GM18873 (cell line): ENCODE results near the gene ZBTB42.

Experiments used
- ATAC-seq: cut with Tn5 transposase; IDR thresholded peaks from one replicate; pipeline ENCODE4 v1.9.1; 2021; ENCODE audit warnings: mild to moderate bottlenecking, moderate library complexity, moderate number of reproducible peaks; ENCODE audit not compliant: unreplicated experiment, low FRiP score

The ZBTB42 gene

GRCh38 chr14:104781271-104782077 lies 19.4 kb upstream of the ZBTB42 start:
- ATAC-seq: no peak

DNA sequence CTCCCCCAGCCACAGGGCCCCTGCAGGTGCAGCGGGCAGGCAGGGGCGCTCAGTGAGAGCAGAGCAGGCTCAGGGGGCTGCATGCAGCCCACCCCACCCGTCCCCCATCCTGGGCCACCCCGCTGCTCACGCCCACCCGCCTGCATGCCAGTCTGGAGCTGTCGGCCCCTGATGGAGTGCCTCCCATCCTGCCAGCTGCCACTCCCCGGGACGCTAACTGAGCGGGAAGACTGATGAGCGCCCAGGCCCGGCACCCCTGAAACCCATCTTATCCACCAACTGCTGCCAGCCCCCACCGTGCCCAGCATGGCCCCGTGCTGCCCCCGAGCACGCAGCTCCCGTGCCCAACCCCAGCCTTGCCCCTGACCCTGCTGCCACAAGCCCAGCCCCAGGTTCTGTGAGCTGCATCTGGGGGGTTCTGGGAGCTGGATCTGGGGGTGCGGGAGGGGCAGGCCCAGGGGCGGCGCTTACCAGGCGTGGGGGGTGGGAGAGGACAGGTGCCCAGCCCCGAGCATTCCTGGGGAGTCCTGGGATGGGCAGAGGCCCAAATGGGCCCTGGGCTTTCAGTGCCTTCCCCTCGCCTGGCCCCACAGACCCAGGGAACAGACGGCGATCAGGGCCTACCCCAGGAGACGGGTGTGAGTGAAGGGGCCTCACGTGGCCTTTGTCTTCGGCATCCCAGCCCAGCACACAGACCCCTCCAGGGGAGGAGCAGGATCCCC lies 18.7 kb upstream of the ZBTB42 start:
- ATAC-seq: no peak

GRCh38 chr14:104782808-104783139 lies 18.1 kb upstream of the ZBTB42 start:
- ATAC-seq: no peak

GRCh38 chr14:104783484-104784217 lies 17.2 kb upstream of the ZBTB42 start:
- no peak for ATAC-seq

DNA sequence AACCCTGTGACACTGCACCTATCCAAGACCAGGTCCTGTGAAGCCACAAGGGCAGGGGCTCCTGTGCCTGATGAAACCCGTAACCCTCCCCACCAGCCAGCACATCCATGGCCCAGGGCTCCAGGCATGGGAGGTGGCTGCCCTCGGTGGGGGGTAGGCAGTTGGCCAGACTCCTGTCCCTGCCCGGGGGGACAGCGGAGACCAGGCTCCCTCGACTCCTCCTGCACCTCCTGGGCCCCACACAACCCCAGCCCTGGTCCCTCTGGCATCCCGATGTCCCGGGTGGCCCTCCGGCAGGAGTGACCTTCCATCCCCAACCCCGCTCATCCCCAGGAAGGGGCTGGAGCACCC lies 16.7 kb upstream of the ZBTB42 start:
- no peak for ATAC-seq

DNA sequence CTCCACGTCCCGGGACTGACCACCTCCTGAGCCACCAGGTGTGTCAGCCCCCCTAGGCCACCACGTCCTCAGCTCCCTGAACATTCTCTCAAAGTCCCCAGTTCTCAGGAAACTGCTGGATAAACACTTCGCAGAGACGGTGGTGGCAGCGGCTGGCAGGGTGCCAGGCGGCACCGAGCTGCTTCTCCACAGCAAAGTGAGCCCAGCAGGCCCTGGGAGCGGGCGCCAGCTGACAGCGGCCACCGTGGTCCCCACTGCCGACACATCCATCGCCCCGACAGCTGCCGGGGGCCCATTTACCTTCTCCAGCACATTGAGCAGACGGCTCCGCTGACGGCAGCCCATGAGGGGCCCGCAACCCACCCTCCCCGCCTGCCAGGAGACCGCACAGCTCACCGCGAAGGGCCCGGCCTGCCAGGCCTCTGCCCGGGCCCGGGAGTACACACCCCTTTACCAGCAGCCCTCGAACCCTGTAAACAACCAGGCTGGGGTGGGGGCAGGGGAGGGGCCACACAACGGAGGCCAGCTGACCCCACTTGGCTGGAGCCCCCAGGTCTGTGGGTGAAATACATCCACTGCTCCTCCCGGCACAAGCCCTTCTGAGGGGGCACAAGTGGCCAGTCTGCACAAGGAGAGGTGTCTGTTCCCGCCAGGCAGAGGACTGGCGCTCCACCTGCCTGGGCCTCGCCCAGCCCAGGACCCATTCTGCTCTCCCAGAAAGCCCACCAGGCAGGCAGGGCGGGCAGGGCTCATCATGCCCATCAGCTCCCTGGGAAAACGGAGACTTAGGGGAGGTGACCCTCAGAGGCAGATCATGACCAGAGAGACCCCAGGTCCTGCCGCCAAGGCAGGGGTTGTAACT lies 15.8 kb upstream of the ZBTB42 start:
- ATAC-seq: no peak

DNA sequence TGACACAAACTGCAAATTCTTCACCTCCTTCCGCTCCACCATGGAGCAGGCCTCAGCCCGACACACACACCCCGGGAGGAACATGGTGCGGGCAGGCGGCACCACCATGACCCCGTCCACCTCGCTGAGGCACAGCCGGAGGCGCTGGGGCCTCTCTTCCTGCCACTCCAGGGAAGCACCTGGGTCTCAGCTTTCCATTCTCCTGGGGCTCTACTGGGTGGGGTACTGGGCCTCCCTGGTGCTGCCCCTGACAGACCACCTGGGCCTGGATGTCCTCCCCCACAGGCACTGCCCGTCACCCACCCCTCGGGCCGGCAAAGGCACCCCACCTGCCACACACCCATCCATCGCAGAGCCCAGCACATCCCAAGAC lies 15.2 kb upstream of the ZBTB42 start:
- no peak for ATAC-seq

- ATAC-seq: no peak
These were observed 14.8 kb upstream of the ZBTB42 start for GRCh38 chr14:104786091-104786586.

DNA sequence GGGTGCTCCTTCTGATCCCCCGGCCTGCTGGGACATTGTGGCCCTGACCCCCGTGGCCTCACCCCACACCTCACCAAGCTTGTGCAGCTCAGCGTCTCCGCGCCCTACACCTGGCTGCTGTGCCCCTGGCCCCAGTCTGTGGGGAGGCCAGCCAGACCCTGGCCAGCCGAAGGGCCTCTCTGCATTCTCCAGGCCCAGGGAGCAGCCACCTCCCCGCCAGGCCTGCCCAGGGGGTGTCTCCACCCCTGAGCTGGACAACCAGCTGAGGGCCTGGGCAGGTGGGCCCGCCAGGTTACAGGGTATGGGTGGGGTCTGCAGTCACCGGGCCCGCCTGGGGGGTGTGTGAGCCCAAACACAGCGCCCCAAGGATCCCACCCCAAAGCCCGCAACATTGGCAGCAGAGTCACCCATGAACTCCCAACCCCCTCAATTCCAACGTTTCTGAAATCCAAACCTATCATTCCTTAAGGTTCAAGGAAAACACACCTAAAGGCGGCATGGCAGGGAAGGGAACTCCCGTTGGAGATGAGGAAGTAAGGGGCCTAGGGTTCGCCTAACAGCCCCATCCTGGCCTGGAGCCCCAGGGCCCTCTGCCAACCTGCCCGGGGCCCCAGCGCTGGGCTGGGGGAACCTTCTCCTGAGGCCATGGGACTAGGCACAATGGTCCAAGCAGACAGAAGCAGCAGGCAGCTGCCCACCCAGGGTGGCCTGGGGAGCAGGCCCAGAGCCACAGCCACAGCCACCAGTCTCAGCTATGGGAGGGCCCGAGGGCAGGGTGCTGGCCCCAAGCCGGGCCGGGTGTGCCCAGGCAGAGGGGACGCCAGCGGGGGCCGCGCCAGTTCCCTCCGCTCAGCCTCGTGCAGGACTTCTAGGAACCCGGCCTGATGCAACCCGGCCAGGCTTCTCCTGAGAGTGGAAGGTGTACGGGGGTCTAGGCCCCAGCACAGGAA lies 13.9 kb upstream of the ZBTB42 start:
- no peak for ATAC-seq

DNA sequence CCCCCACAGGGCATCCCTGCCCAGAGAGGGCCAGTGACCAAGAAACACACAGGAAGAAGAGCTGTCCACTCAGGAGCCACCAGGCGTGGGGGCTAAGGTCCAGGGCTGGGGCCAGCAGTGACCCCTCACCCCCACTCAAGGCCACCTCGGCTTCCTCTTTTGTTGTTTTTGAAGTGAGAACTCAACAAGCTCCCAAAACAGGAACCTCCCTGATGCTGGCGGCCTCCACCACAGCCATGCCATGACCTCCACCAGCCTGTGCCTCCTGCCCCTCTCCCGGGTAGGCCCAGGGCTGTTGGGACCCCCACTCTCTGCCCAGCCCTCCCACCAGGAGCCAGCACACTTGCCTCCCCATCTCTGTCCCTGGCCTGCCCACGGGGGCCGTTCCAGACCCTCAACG lies 13.2 kb upstream of the ZBTB42 start:
- ATAC-seq: no peak

GRCh38 chr14:104788161-104788818 lies 12.6 kb upstream of the ZBTB42 start:
- ATAC-seq: no peak

DNA sequence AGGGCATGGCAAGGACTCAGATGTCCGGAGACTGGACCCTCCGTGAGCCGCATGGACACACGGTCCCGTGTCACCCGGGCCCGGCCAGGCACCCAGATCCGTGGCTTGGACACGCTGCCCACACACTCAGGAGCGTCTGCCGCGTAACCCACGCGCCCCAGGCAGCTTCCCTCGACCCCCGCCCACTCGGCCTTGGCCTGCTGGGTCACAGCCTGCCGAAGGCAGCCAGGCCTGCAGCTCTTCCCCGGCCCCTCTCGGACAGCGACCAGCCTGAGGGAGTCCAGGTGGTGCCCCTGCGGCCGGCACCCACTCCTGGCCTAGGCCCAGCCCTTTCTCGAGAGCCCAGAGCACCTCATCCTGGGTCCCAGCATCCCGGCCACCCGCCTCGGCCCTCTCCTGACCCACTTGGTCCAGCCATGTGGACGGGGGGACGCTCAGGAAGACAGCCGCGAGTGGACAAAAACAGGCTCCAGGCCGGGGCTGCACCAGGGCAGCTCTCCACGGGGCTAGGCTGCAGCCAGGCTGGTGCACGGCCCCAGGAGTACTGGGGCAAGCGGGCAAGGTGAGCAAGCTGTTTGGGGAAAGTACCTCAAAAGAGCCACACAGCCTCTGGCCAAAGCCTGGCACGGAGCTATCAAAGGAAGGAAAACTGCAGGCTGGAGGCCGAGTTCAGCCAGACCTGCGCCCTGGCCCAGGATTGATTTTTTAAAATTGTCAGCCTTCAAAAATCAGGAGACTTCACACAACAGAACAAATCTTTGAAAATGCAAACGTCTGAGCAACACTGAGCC lies 11.8 kb upstream of the ZBTB42 start:
- ATAC-seq: no peak

DNA sequence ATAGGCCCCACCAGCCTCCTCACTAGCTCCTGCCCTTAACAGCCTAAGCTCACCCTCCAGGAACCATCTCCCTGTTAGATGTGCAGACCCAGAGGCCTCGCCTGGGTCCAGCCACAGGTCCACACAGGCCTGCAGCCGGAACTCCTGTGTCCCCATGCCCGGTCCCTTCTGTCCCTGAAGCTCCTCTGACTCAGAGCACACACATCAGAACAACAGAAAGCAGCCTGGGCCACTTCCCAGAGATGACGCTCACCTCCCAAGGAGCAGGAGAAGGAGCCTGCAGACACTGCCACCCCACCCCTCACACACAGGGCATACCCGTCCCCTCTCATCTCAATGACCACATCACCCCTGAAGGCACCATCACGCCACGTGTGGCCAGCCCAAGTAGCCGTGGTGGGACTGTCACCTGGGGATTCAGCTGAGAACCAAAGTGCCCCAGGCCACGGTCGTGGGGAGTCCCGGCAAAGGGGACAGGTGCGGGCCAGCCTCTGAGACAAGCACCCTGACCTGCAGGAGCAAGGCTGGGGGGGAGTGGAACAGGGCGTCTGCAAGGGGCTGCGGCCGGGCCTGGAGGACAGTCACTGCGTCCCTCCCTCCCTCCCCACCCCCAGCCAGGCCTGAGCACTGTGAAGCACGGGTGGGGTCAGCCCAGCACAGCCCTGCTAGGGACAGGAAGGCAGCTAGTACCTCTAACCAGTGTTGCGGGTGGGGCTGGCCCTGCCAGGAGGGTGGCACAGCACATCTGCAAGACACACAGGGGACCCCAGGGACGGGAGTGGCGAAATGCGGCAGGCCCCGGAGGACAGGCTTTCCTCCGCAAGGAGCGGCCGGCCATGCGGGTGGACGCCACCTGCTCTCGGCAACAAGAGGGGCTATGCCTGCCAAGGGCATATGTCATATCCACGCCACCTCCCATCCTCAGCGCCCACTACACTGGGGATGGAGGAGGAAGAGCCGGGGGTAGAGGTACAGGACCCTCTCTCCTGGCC lies 10.9 kb upstream of the ZBTB42 start:
- no peak for ATAC-seq

DNA sequence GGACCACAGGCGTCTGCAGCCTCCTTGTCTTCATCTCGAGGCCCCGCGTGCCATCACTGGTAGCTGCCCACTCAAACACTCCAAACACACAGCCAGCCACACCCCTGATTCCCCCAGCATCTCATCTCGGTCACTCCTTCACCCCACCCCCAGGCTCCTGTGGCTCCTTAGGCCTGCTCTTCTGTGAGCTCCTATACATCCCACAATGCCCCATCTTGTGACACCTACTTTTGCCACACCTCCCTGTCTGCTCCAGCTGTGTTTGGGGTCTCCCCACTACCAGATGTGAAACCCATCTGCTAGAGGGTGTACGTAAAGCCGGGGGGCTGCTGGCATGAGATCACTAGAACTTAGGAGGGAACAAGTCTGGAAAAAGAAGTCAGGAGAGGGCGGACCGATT lies 9.5 kb upstream of the ZBTB42 start:
- no peak for ATAC-seq

- ATAC-seq: no peak
These were observed 8.6 kb upstream of the ZBTB42 start for GRCh38 chr14:104792101-104792884.
